ENCODE results near the gene PTCH2. TPM values are rescaled to one million over a fixed set of nuclear protein-coding genes. Genes with fewer than 3 reads are reported as not detected.

PTCH2 gene
- total RNA-seq, 1 experiment from 2014 or later = 0.74 TPM

DNA sequence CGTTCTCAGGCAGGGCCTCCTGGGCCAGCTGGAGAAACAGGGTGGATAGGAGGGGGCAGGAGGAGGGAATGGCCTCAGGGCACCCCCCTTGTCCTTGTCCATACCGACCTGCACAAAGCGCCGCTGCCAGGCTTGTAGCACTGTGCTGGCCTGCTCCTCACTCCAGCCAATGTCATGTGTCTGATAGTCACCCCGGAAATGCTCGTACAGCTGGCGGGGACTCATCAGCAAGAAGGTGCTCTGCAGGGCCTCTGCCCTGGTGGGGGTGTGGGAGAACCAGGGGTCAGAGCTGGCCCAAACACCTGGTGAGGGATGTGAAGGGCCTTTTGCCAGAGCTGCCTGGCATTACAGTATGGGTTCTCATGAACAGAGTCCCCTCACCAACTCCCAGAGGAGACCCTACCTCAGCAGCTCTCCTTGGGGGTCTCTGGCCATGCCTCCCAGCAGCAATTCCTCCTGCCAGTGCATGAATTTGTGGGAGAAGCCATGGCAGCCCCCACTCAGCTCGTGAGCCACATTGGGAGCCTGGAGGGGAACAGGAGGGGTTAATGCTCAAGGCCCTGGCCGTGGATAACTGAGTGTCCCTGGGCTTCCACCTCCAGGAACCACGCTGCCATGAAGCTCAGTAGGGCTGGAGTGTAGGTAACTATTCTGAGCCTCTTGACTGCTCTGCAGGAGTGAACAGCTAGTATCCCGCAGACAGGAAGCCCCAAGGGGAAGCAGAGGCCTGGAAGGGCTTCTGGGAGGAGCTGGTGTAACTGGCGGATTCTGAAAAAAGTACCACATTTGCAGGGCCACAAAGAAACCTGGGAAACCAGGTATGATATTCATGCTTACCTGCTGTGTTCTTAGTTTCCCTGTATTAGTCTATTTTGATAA is 13.3 kb downstream of the PTCH2 start:
- in situ Hi-C loops (cut with HindIII; ENCODE audit: low pct_unique_long_range_greater_than_20kb, low sequenced_read_pairs) = no loop called here

DNA sequence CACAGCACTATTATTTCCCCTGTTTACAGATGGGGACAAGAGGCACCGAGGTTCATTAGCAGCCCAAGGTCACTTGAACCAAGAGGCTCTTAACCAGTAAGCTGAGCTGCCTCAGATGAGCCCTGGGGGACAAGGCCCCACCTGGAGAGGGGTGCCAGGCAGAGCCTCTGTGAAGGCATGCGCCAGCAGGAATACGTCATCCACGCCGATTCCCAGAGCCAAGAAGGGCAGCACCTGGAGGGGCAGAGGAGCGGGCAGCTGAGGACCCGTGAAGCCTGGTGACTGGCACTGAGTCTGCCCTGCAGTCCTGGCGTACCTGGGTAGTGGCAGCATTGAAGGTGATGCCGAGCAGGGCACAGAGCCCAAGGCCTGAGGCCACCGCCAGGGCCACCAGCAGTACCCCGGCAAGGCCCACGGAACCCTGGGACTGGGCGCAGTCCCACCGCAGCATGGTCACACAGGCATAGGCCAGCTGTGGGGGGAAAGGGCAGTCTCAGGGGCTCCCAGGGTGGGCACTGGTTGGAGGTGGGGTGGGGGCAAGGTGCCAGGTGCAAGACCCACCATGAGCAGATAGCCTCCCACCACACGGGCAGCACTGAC is 14.1 kb downstream of the PTCH2 start:
- intact Hi-C loops (cut with micrococcal nuclease; ENCODE audit: unreplicated experiment) (no loop called here), in situ Hi-C loops (cut with HindIII; ENCODE audit: low pct_unique_long_range_greater_than_20kb, low sequenced_read_pairs) (no loop called here)
- Histone ChIP-seq H3K27ac (ENCODE audit: low read length) (no peak overlapping the region), H3K36me3 (ENCODE audit: control insufficient read depth, insufficient read depth, low read length) (no peaks in the 10 kb centered on the region), H3K4me3 (ENCODE audit: low read depth in 2 of 2, low read length in 2 of 2) (no peak overlapping the region), H3K4me1 (ENCODE audit: control insufficient read depth, insufficient read depth, low read length) (no peaks in the 10 kb centered on the region), H3K27me3 (ENCODE audit: control insufficient read depth, insufficient read depth, low read length) (no peaks in the 10 kb centered on the region), H3K9me3 (ENCODE audit: control insufficient read depth, insufficient read depth, low read depth, low read length) (no peaks in the 10 kb centered on the region)
- TF ChIP-seq, protein P1, sequence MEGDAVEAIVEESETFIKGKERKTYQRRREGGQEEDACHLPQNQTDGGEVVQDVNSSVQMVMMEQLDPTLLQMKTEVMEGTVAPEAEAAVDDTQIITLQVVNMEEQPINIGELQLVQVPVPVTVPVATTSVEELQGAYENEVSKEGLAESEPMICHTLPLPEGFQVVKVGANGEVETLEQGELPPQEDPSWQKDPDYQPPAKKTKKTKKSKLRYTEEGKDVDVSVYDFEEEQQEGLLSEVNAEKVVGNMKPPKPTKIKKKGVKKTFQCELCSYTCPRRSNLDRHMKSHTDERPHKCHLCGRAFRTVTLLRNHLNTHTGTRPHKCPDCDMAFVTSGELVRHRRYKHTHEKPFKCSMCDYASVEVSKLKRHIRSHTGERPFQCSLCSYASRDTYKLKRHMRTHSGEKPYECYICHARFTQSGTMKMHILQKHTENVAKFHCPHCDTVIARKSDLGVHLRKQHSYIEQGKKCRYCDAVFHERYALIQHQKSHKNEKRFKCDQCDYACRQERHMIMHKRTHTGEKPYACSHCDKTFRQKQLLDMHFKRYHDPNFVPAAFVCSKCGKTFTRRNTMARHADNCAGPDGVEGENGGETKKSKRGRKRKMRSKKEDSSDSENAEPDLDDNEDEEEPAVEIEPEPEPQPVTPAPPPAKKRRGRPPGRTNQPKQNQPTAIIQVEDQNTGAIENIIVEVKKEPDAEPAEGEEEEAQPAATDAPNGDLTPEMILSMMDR (IDR thresholded peaks at IDR 0.05) = no peak
- TF ChIP-seq POLR2AphosphoS5 (IDR thresholded peaks at IDR 0.05; ENCODE audit: low read depth, low read length) (no peak), SIN3A (IDR thresholded peaks at IDR 0.05; ENCODE audit: borderline replicate concordance, insufficient read depth, low read depth, low read length) (no peak), TCF7L2 (IDR thresholded peaks at IDR 0.05; ENCODE audit: low read depth, low read length) (no peak)
- TF ChIP-seq, protein P2, sequence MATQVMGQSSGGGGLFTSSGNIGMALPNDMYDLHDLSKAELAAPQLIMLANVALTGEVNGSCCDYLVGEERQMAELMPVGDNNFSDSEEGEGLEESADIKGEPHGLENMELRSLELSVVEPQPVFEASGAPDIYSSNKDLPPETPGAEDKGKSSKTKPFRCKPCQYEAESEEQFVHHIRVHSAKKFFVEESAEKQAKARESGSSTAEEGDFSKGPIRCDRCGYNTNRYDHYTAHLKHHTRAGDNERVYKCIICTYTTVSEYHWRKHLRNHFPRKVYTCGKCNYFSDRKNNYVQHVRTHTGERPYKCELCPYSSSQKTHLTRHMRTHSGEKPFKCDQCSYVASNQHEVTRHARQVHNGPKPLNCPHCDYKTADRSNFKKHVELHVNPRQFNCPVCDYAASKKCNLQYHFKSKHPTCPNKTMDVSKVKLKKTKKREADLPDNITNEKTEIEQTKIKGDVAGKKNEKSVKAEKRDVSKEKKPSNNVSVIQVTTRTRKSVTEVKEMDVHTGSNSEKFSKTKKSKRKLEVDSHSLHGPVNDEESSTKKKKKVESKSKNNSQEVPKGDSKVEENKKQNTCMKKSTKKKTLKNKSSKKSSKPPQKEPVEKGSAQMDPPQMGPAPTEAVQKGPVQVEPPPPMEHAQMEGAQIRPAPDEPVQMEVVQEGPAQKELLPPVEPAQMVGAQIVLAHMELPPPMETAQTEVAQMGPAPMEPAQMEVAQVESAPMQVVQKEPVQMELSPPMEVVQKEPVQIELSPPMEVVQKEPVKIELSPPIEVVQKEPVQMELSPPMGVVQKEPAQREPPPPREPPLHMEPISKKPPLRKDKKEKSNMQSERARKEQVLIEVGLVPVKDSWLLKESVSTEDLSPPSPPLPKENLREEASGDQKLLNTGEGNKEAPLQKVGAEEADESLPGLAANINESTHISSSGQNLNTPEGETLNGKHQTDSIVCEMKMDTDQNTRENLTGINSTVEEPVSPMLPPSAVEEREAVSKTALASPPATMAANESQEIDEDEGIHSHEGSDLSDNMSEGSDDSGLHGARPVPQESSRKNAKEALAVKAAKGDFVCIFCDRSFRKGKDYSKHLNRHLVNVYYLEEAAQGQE (IDR thresholded peaks at IDR 0.05; ENCODE audit: insufficient read depth in 1 of 2, low read depth in 2 of 2, low read length in 1 of 2) = no peak
- ATAC-seq = no peak
- POLR2A ChIA-PET = no interaction called here
- CTCF ChIA-PET = no interaction called here
- no peak for DNase-seq (ENCODE audit: low read depth, low spot score)
- BruUV-seq (replicated peaks) = no TSS peak

More for the DNA sequence above, 13.3 kb downstream of the PTCH2 start:
- no peak for TF ChIP-seq SIN3A (IDR thresholded peaks at IDR 0.05; ENCODE audit: borderline replicate concordance, insufficient read depth, low read depth, low read length)
- TF ChIP-seq, protein P1 (IDR thresholded peaks at IDR 0.05) = no peak
- no peak for TF ChIP-seq TCF7L2 (IDR thresholded peaks at IDR 0.05; ENCODE audit: low read depth, low read length)
- TF ChIP-seq, protein P2 (IDR thresholded peaks at IDR 0.05; ENCODE audit: insufficient read depth in 1 of 2, low read depth in 2 of 2, low read length in 1 of 2) = no peak
- no peak for TF ChIP-seq POLR2AphosphoS5 (IDR thresholded peaks at IDR 0.05; ENCODE audit: low read depth, low read length)
- ChIA-PET CTCF (no interaction called here), POLR2A (no interaction called here)
- Histone ChIP-seq H3K4me3 (ENCODE audit: low read depth in 2 of 2, low read length in 2 of 2) (no peak overlapping the region), H3K4me1 (ENCODE audit: control insufficient read depth, insufficient read depth, low read length) (no peaks in the 10 kb centered on the region), H3K36me3 (ENCODE audit: control insufficient read depth, insufficient read depth, low read length) (no peaks in the 10 kb centered on the region), H3K9me3 (ENCODE audit: control insufficient read depth, insufficient read depth, low read depth, low read length) (no peaks in the 10 kb centered on the region), H3K27ac (ENCODE audit: low read length) (no peak overlapping the region), H3K27me3 (ENCODE audit: control insufficient read depth, insufficient read depth, low read length) (no peaks in the 10 kb centered on the region)
- ATAC-seq (no peak), DNase-seq (ENCODE audit: low read depth, low spot score) (no peak)
- intact Hi-C loops (cut with micrococcal nuclease; ENCODE audit: unreplicated experiment) = loop anchor here (10.0 kb wide), 1 partner anchor 475 kb away; no protein-coding TSS in a partner anchor
- no TSS peak for BruUV-seq (replicated peaks)

Measured in Panc1 (cell line).